HepG2 (cell line): Measurements from ENCODE around the gene PHF13. TPM values are rescaled to one million over a fixed set of nuclear protein-coding genes. Genes with fewer than 3 reads are reported as not detected.
A peak's percentile ranks its signal among the peaks of the same experiment; 100 is the strongest.

Experiments
- ADNP ChIP-seq: sonication (generic); formaldehyde crosslinking; IDR thresholded peaks from 2 replicates; pipeline ENCODE4 v1.4.0; 2020; ENCODE audit warnings: missing genetic modification reagents
- AKAP8 ChIP-seq: sonication (generic); formaldehyde crosslinking; IDR thresholded peaks from 2 replicates; pipeline ENCODE4 v1.5.1; 2020; ENCODE audit warnings: mild to moderate bottlenecking, missing genetic modification reagents
- EHMT2 ChIP-seq: fragments of 200-600 bp; sonication (generic); IDR thresholded peaks from 2 replicates; pipeline ENCODE4 v1.7.0; 2017; ENCODE audit warnings: antibody characterized with exemption, low read depth, low read length, borderline replicate concordance
- ELF1 ChIP-seq: sonication (generic); formaldehyde crosslinking; IDR thresholded peaks from 2 replicates; pipeline ENCODE4 v1.4.0; 2020; ENCODE audit warnings: missing genetic modification reagents
- GATA4 ChIP-seq: sonication (generic); IDR thresholded peaks from 2 replicates; pipeline ENCODE4 v1.6.1; 2016; ENCODE audit warnings: antibody characterized with exemption, low read depth, borderline replicate concordance
- HMGA1 ChIP-seq: sonication (generic); formaldehyde crosslinking; conservative IDR thresholded peaks from 2 replicates; pipeline ENCODE4 v1.4.0; 2020; ENCODE audit warnings: missing genetic modification reagents
- LCORL ChIP-seq, 2 experiments: fragments of 450-650 bp in 1 of 2; sonication (generic) in 1 of 2; formaldehyde crosslinking in 1 of 2; IDR thresholded peaks; 2 replicates each; pipeline versions ENCODE4 v1.5.0 to v1.6.1; 2017 to 2020; ENCODE audit warnings: antibody characterized with exemption in 1 of 2, missing genetic modification reagents in 1 of 2
- MBD4 ChIP-seq: IDR thresholded peaks from 2 replicates; pipeline ENCODE4 v1.6.1; 2012; ENCODE audit warnings: low read length, inconsistent platforms, borderline replicate concordance
- POGZ ChIP-seq: sonication (generic); formaldehyde crosslinking; IDR thresholded peaks from 2 replicates; pipeline ENCODE4 v1.4.0; 2020; ENCODE audit warnings: mild to moderate bottlenecking, missing genetic modification reagents
- PRMT3 ChIP-seq: sonication (generic); formaldehyde crosslinking; IDR thresholded peaks from 2 replicates; pipeline ENCODE4 v1.8.1; 2022; ENCODE audit warnings: low read depth, mild to moderate bottlenecking, moderate library complexity, missing genetic modification reagents, borderline replicate concordance
- SKI ChIP-seq: fragments of 450-650 bp; IDR thresholded peaks from one replicate; pipeline ENCODE4 v1.6.1; 2018; ENCODE audit warnings: mild to moderate bottlenecking; ENCODE audit not compliant: partially characterized antibody
- SNRNP70 ChIP-seq: fragments of 200-400 bp; formaldehyde crosslinking; IDR thresholded peaks from 2 replicates; pipeline ENCODE4 v1.6.1; 2017; ENCODE audit warnings: mild to moderate bottlenecking, low read depth, low read length, moderate library complexity
- TAF15 ChIP-seq: fragments of 200-400 bp; formaldehyde crosslinking; IDR thresholded peaks from one replicate; pipeline ENCODE4 v1.6.1; 2018; ENCODE audit warnings: mild to moderate bottlenecking, low read depth, low read length; ENCODE audit not compliant: poor library complexity, severe bottlenecking
- ZFP41 ChIP-seq: sonication (generic); formaldehyde crosslinking; IDR thresholded peaks from 2 replicates; pipeline ENCODE4 v1.4.0; 2020; ENCODE audit warnings: mild to moderate bottlenecking, missing genetic modification reagents, borderline replicate concordance
- ZNF484 ChIP-seq: sonication (generic); formaldehyde crosslinking; IDR thresholded peaks from 2 replicates; pipeline ENCODE4 v1.5.1; 2020; ENCODE audit warnings: mild to moderate bottlenecking, low read depth, missing genetic modification reagents, borderline replicate concordance
- ZNF724P ChIP-seq: sonication (generic); formaldehyde crosslinking; IDR thresholded peaks from 2 replicates; pipeline ENCODE4 v1.8.0; 2022; ENCODE audit warnings: missing genetic modification reagents, borderline replicate concordance
- ZNF761 ChIP-seq: sonication (generic); formaldehyde crosslinking; conservative IDR thresholded peaks from 2 replicates; pipeline ENCODE4 v1.4.0; 2020; ENCODE audit warnings: mild to moderate bottlenecking, missing genetic modification reagents
- ZNF766 ChIP-seq: sonication (generic); formaldehyde crosslinking; IDR thresholded peaks from 2 replicates; pipeline ENCODE4 v1.5.0; 2020; ENCODE audit warnings: missing genetic modification reagents, borderline replicate concordance
- ZNF773 ChIP-seq: sonication (generic); formaldehyde crosslinking; IDR thresholded peaks from 2 replicates; pipeline ENCODE4 v1.4.0; 2020; ENCODE audit warnings: missing genetic modification reagents, borderline replicate concordance
- ZNF850 ChIP-seq: sonication (generic); formaldehyde crosslinking; conservative IDR thresholded peaks from 2 replicates; pipeline ENCODE4 v1.9.0; 2021; ENCODE audit warnings: mild to moderate bottlenecking, missing genetic modification reagents
- polyA plus RNA-seq, 8 experiments: library from polyadenylated mRNA; depleted of rRNA in 3 of 8; stranded (reverse) in 7 of 8; unstranded in 1 of 8; fragments of >200 nt; fragmentation: Illumina TruSeq in 4 of 8; extraction: Trizol in 4 of 8; gene quantifications; 2 replicates each; pipeline versions ENCODE4 v1.2.1 to v1.2.3, GENCODE V29; 2011 to 2016; ENCODE audit warnings: low read depth in 4 of 8, missing spikeins in 1 of 8, mixed read lengths in 1 of 8; ENCODE audit not compliant: insufficient read depth in 1 of 8
- total RNA-seq, 5 experiments: library from RNA; depleted of rRNA; stranded (reverse); fragments of >200 nt; fragmentation: Illumina TruSeq; extraction: Trizol; gene quantifications; 2 replicates each; pipeline ENCODE4 v1.2.3, GENCODE V29; 2016; ENCODE audit warnings: low read depth in 1 of 5
- TF ChIP-seq, protein P1 (sequence below): IDR thresholded peaks from 2 replicates; pipeline ENCODE4 v1.6.1; 2016; ENCODE audit warnings: mild to moderate bottlenecking
- TF ChIP-seq, protein P2 (sequence below): sonication (generic); formaldehyde crosslinking; IDR thresholded peaks from 2 replicates; pipeline ENCODE4 v1.4.0; 2020; ENCODE audit warnings: missing genetic modification reagents
- TF ChIP-seq, protein P3 (sequence below): sonication (generic); formaldehyde crosslinking; IDR thresholded peaks from 2 replicates; pipeline ENCODE4 v1.4.0; 2020; ENCODE audit warnings: low read depth, mild to moderate bottlenecking, missing genetic modification reagents
- TF ChIP-seq, protein P4 (sequence below): IDR thresholded peaks from 2 replicates; pipeline ENCODE4 v1.6.1; 2016; ENCODE audit warnings: mild to moderate bottlenecking, missing biosample characterization, missing genetic modification reagents
- TF ChIP-seq, protein P5 (sequence below), 2 experiments: fragments of 450-650 bp in 1 of 2; sonication (generic) in 1 of 2; formaldehyde crosslinking; IDR thresholded peaks; 2 replicates each; pipeline versions ENCODE4 v1.5.0 to v1.8.0; 2020 to 2022; ENCODE audit warnings: mild to moderate bottlenecking in 1 of 2, missing genetic modification reagents in 1 of 2

Gene PHF13
- total and polyA plus RNA-seq, 2 of the 13 experiments (the other 11 are each of a cell fraction or from before 2014, with no cell fraction given) = 4.7 to 7.4 TPM

DNA sequence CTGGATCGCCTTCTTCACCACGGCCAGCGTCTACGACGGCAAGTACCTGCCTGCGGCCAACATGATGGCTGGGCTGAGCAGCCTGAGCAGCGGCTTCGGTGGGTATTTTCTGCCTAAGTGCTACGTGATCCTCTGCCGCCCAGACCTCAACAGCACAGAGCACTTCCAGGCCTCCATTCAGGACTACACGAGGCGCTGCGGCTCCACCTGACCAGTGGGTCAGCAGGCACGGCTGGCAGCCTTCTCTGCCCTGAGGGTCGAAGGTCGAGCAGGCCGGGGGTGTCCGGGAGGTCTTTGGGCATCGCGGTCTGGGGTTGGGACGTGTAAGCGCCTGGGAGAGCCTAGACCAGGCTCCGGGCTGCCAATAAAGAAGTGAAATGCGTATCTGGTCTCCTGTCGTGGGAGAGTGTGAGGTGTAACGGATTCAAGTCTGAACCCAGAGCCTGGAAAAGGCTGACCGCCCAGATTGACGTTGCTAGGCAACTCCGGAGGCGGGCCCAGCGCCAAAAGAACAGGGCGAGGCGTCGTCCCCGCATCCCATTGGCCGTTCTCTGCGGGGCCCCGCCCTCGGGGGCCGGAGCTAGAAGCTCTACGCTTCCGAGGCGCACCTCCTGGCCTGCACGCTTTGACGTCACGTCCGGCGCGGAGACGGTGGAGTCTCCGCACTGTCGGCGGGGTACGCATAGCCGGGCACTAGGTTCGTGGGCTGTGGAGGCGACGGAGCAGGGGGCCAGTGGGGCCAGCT is 34.0 kb upstream of the PHF13 start, which contains the start of gene ZBTB48 (continued):
- no peak for TF ChIP-seq EHMT2
- peak; percentile 37; the same call in 1 of the 2 replicates for TF ChIP-seq ELF1
- TF ChIP-seq PRMT3 (CRISPR knock-in tag) = no peak
- no peak for TF ChIP-seq ZFP41 (CRISPR knock-in tag)
- TF ChIP-seq MBD4 = no peak
- TF ChIP-seq TAF15 = no peak
- TF ChIP-seq, protein P1, sequence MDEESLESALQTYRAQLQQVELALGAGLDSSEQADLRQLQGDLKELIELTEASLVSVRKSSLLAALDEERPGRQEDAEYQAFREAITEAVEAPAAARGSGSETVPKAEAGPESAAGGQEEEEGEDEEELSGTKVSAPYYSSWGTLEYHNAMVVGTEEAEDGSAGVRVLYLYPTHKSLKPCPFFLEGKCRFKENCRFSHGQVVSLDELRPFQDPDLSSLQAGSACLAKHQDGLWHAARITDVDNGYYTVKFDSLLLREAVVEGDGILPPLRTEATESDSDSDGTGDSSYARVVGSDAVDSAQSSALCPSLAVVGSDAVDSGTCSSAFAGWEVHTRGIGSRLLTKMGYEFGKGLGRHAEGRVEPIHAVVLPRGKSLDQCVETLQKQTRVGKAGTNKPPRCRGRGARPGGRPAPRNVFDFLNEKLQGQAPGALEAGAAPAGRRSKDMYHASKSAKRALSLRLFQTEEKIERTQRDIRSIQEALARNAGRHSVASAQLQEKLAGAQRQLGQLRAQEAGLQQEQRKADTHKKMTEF (CRISPR knock-in tag) = peak; percentile 20; the same call in 1 of the 2 replicates
- TF ChIP-seq LCORL (IDR thresholded peaks at IDR 0.05) = no peak
- peak; percentile 29; the same call in 1 of the 2 replicates for TF ChIP-seq LCORL (CRISPR knock-in tag; IDR thresholded peaks at IDR 0.05)
- no peak for TF ChIP-seq ADNP
- no peak for TF ChIP-seq SKI
- no peak for TF ChIP-seq ZNF484
- TF ChIP-seq ZNF724P (CRISPR knock-in tag) = no peak
- no peak; the same call in 1 of the 2 replicates for TF ChIP-seq POGZ (CRISPR knock-in tag)
- TF ChIP-seq ZNF850 (CRISPR knock-in tag) = no peak
- no peak for TF ChIP-seq ZNF766
- no peak for TF ChIP-seq SNRNP70
- TF ChIP-seq, protein P2, sequence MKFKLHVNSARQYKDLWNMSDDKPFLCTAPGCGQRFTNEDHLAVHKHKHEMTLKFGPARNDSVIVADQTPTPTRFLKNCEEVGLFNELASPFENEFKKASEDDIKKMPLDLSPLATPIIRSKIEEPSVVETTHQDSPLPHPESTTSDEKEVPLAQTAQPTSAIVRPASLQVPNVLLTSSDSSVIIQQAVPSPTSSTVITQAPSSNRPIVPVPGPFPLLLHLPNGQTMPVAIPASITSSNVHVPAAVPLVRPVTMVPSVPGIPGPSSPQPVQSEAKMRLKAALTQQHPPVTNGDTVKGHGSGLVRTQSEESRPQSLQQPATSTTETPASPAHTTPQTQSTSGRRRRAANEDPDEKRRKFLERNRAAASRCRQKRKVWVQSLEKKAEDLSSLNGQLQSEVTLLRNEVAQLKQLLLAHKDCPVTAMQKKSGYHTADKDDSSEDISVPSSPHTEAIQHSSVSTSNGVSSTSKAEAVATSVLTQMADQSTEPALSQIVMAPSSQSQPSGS (CRISPR knock-in tag) = no peak
- TF ChIP-seq, protein P3, sequence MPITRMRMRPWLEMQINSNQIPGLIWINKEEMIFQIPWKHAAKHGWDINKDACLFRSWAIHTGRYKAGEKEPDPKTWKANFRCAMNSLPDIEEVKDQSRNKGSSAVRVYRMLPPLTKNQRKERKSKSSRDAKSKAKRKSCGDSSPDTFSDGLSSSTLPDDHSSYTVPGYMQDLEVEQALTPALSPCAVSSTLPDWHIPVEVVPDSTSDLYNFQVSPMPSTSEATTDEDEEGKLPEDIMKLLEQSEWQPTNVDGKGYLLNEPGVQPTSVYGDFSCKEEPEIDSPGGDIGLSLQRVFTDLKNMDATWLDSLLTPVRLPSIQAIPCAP (CRISPR knock-in tag) = no peak
- no peak for TF ChIP-seq AKAP8 (CRISPR knock-in tag)
- no peak for TF ChIP-seq HMGA1 (CRISPR knock-in tag)
- TF ChIP-seq, protein P4, sequence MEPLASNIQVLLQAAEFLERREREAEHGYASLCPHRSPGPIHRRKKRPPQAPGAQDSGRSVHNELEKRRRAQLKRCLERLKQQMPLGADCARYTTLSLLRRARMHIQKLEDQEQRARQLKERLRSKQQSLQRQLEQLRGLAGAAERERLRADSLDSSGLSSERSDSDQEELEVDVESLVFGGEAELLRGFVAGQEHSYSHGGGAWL (CRISPR knock-in tag) = no peak; the same call in 1 of the 2 replicates
- TF ChIP-seq GATA4 = no peak
- TF ChIP-seq ZNF761 (CRISPR knock-in tag) = no peak
- 0 out of 2 replicates have a peak, but pooled peaks have one; percentile 42 for TF ChIP-seq ZNF773 (CRISPR knock-in tag)
- TF ChIP-seq, protein P5, sequence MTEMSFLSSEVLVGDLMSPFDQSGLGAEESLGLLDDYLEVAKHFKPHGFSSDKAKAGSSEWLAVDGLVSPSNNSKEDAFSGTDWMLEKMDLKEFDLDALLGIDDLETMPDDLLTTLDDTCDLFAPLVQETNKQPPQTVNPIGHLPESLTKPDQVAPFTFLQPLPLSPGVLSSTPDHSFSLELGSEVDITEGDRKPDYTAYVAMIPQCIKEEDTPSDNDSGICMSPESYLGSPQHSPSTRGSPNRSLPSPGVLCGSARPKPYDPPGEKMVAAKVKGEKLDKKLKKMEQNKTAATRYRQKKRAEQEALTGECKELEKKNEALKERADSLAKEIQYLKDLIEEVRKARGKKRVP (CRISPR knock-in tag; IDR thresholded peaks at IDR 0.05) = no peak
